GM21381 (cell line): ENCODE measurements around the gene PRKAA2.

Experiments used
- ATAC-seq: cut with Tn5 transposase; IDR thresholded peaks from one replicate; pipeline ENCODE4 v1.9.1; 2021; ENCODE audit warnings: mild to moderate bottlenecking, moderate library complexity; ENCODE audit not compliant: unreplicated experiment

Gene PRKAA2

GRCh38 chr1:56654126-56654923 is 9.2 kb downstream of the PRKAA2 start:
- no peak for ATAC-seq

DNA sequence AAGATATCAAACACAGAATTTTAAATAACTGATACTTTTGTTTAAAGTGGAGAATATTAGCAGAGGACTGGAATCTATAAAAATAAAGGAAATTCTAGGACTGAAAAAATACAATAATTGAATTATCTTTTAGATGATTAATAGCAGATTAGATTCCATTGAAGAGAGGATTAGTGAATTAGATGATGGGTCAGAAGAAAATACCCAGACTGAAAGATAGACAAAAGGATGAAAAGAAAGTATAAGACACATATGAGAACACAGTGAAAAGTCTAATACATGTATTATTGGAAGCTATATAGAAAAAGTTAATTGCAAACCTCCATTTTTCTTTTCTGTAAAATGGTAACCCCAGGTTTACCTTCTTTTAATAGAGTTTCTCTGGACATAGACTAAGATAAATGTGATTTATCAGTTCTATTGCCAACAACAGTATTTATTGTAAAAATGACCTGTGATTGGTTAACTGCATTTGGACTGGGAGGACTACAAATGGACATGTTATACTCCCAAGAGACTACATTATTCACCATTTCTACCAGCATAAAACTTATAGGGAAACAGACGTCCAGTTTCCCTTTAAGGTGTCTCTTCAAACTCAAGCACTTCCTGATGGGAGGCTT is 11.0 kb downstream of the PRKAA2 start:
- ATAC-seq, result no peak

DNA sequence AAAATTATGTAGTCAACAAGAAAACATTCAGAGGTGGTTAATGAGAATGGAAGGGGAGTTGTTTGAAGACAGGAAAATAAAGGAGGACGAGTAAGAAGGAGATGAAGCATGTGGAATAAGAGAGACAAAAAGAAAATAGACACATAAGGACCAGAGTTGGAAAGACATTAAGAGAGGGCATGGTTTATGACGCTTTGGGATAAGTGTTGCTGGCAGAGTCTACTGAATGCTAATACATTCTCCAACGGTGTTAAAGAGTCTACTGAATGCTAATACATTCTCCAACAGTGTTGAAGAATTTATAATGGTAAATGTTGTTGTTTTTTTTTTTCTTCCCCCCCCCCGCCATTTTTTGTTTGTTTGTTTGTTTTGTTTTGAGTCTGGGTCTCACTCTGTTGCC is 13.1 kb downstream of the PRKAA2 start:
- ATAC-seq, result no peak

DNA sequence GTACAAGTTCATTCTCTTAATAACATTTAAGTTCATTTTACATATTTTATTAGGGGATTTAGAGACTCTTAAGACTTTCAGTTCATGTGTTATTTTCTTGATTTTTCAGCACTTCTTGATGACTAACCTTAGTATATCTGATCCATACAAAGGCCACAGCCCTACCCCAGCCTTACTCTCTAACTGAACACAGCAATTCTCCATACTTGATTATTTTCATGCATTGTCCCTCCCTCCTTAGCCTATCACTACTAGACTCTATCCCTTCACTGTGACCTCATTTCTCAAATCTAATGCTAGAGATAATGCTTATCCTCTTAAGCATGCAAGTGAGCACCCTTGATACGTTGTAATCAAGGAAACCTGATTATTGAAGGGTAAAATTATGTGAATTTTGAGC is 15.2 kb downstream of the PRKAA2 start:
- ATAC-seq, result no peak

GRCh38 chr1:56663846-56664245 is 18.7 kb downstream of the PRKAA2 start:
- ATAC-seq, result no peak

DNA sequence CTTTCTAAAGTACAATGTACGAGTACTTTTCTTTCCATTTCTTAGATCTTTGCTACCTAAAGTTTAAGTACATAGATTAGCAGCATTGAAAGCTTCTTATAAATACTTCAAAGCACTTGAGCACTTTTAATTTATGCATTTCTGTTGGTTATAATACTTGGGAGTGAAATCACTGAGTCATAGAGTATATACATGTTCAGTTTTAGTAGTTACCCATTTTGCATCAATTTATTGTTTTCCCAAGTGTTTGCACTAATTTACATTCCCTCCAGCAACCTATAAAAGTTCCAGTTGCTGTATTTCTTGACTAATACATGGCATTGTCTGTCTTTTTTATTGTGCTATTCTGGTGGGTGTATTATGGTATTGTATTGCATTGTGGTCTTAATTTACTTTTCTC is 20.3 kb downstream of the PRKAA2 start:
- ATAC-seq, result no peak

DNA sequence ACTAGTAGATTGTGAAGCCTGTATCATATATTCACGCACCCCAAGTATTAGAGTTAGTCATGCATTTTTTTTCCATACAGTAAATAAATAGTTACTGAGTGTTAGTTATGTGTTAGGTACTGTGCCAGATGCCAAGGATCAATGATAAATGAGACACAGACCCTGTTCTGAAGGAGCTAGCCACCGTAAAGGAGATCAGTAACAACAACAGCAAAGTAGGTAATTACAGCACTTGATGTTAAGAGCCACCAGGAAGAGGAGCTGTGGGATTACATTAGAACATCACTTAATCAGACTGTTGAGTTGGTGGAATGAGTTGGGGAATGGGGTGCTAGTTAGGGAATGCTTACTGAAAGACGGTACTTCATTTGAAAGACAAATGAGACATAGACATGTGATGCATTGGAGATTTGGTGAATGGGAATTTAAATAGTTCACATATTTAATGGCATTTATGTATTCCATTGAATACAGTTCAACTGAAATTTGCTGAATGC is 21.0 kb downstream of the PRKAA2 start:
- ATAC-seq, result no peak

GRCh38 chr1:56670350-56670749 is 25.2 kb downstream of the PRKAA2 start:
- no peak for ATAC-seq

GRCh38 chr1:56671085-56671484 is 26.0 kb downstream of the PRKAA2 start:
- no peak for ATAC-seq

DNA sequence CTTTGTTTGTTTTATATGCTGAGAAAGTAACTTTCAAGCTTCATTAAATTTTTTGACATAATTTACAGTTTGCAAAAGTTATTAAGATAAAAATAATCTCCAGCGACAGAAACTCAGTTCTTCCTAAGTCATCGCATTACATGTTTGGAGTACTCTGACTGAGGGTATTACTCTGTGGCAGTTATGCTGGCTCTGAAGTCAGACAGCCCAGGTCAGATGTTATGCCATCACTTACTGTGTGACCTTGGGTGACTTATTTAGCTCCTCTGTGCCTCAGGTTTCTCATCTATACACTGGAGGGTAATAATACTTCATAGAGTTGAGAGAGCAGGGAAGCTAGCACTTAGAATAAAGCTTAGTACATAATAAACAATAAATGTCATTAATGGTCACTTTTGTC is 26.4 kb downstream of the PRKAA2 start:
- no peak for ATAC-seq

GRCh38 chr1:56672579-56672978 is 27.5 kb downstream of the PRKAA2 start:
- ATAC-seq, result no peak

DNA sequence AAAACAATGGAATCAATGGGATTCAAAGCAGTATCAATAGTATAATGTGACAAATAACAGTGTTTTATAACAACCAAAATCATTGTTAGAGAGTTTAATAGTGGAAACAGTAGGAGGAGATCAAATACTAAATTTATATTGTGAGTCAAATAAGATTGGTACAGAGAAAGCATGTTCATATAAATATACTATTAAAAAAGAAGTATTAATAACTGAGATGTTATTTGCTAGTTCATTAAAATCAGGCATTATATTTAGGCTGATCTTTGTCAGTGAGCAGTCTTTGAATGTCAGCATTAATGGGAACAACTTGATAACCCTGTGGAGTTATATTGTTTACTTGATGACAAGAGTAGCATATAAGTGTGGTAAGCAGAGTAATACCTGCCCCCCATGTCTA is 30.6 kb downstream of the PRKAA2 start:
- ATAC-seq, result no peak

- ATAC-seq, result no peak
Observed at GRCh38 chr1:56676571-56677035, 31.5 kb downstream of the PRKAA2 start.

DNA sequence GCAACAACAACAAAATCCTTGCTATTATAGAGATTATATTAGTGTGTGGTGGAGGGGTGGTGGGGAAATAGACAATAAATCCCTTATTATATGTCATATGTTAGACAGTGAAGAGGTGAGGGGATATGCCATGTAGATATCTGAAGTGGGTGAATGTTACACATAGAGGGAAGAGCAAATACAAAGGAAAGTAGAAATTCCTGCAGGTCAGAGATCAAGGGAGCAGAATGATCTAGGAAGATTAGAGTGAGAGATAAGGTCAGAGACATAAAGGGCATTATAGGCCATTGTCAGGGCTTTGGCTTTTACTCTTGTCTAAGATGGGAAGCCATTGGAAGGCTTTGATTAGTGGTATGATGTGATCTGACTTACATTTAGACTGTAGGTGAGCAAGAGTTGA is 38.5 kb downstream of the PRKAA2 start:
- ATAC-seq, result no peak

DNA sequence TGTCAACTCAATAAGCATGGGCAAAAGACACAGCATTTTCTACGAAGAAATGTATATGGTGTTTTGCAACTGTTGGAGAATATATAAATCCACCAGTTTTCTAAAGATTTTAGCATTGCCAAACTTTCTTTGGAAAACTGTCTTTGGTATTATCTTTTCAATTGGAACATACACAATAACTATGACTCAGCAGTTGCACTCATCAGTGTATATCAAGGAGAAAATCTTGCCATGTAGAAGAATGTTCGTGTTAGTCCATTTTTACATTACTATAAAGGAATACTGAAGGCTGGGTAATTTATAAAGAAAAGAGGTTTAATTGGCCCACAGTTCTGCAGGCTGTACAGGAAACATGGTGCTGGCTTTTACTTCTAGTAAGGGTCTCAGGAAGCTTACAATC is 41.1 kb downstream of the PRKAA2 start:
- ATAC-seq, result no peak

- ATAC-seq, result peak; percentile 88
Observed at GRCh38 chr1:56688522-56689026, 43.5 kb downstream of the PRKAA2 start.

DNA sequence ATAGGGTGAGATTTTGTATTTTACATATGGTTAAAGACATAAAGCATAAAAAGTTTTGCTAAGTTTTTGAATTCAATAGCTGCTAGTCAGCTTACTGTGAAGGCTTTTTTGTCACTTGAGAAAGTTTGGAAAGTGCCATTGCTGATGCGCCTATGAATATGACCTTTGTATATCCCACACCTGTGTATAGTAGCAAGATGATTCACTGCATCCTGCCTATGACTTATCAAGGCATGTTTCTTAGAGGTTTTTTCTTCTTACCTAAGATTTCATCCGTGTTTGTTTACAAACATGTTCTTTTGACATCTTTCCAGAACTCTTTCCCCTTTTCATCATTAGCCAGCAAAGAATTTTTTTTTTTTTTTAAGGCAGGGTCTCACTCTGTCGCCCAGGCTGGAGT is 51.5 kb downstream of the PRKAA2 start:
- no peak for ATAC-seq

DNA sequence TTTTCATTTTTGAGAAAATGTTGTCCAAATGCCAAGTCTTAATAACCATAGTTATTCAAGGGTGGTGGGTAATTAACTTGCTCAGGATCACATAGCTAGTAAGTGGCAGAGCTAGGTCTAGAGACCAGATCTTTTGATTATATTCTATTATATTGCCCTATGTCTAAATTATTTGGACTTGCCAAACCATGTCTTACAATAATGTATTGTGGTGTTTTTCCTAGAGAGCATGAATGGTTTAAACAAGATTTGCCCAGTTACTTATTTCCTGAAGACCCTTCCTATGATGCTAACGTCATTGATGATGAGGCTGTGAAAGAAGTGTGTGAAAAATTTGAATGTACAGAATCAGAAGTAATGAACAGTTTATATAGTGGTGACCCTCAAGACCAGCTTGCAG is 58.6 kb downstream of the PRKAA2 start:
- ATAC-seq, result no peak

DNA sequence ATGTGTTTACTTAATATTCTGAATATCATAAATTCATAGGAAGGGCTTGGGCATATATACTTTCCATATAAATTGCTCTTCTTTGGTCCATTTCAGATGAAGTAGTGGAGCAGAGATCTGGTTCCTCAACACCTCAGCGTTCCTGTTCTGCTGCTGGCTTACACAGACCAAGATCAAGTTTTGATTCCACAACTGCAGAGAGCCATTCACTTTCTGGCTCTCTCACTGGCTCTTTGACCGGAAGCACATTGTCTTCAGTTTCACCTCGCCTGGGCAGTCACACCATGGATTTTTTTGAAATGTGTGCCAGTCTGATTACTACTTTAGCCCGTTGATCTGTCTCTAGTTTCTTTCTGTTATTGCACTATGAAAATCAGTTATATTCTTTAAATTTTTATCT is 62.3 kb downstream of the PRKAA2 start:
- ATAC-seq, result no peak

DNA sequence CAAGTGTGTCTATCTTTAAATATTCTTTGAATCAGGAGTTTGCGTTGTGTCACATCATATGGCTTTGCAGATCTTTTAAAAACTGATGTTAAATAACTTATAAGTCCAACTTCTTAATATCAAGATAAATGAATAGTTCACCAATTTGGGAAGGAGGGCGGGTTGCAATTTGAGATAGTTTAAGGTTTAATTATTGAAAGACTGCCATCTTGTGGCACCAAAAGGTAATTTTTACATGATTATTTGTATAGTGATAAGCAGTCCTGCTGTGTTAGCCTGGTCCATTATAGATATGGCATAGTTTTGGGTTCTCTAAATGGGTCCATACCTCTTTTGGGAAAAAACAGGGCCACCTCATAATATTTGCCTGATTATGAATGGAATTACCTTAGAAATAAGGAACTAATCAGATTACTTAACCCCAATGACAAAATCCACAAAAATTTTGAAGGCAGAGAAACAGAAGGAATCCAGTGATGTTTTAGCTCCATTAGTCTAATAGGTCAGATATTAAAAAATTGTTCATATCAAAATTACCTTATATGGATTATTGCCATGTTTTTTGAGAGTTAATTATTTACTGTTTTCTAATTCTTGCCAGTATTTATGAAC is 64.3 kb downstream of the PRKAA2 start:
- ATAC-seq, result peak; percentile 69

- no peak for ATAC-seq
Observed at GRCh38 chr1:56709995-56710394, 64.9 kb downstream of the PRKAA2 start.

DNA sequence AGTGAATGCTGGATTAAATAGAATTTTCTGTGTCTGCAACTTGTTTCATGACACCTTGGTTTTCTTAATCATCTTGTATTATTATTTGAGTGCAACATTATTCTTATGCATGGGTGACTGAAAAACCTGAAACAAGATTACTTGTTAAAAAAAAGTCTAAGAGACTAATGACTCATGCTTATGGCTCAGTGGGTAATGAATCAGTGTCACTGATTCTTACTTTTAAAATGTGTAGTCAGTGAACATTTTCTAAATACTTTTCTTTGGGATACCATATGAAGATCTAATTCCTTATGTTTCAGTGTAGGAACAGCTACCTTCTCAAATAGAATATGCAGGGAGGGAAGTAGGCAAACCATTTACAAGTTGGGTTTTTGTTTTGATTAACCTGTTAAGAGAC is 65.5 kb downstream of the PRKAA2 start:
- no peak for ATAC-seq
